Measurements from ENCODE around the gene MRTFA. TPM values are rescaled to one million over a fixed set of nuclear protein-coding genes. Genes with fewer than 3 reads are reported as not detected.

MRTFA gene
- total RNA-seq, result 100 to 1,000 TPM in 1 of 2 donors, 10 to 100 TPM in 1; 71.8 to 129 TPM

DNA sequence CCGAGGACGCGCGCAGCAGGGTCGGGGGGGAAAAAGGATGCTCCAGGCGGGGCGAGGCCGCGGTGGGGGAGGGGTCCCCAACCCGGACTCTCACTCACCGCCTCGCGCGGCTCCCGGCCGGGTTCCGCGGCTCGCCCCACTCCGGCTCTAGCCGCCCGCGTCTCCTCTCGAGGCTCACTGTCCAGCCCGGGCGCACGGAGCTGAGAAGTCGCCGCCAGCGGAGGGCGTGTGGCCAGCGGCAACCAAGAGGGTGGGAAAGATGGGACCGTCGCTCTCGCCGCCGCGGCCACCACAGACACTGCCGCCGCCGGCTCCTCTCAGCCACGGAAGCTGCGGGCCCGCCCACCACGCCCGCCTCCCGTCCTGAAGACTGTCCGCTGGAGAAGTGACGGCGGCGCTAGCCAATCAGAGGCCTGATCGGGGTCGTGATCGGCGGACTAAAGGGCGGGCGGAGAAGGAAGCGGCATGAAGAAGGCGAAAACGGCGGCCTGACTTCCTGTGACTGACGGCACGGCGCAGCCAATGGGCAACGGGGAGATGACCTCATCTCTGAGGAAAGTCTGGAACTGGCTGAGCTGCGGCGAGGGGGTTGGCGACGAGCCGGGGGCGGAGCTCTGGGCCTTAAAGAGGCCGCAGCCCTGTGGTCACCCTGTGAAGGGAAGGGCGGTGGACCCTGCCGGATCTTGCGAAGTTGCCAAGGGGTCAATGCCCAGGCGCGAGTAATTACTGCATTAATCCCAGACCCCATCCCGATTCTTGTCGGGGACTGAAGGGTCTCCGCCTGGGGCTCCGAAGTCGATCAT lies at the start of gene MRTFA:
Gene MRTFA, minus strand, starts transcription at position 340 of the 803 bp plus-strand sequence.
- TF ChIP-seq, protein P1, sequence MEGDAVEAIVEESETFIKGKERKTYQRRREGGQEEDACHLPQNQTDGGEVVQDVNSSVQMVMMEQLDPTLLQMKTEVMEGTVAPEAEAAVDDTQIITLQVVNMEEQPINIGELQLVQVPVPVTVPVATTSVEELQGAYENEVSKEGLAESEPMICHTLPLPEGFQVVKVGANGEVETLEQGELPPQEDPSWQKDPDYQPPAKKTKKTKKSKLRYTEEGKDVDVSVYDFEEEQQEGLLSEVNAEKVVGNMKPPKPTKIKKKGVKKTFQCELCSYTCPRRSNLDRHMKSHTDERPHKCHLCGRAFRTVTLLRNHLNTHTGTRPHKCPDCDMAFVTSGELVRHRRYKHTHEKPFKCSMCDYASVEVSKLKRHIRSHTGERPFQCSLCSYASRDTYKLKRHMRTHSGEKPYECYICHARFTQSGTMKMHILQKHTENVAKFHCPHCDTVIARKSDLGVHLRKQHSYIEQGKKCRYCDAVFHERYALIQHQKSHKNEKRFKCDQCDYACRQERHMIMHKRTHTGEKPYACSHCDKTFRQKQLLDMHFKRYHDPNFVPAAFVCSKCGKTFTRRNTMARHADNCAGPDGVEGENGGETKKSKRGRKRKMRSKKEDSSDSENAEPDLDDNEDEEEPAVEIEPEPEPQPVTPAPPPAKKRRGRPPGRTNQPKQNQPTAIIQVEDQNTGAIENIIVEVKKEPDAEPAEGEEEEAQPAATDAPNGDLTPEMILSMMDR (IDR thresholded peaks at IDR 0.05), result no peak
- DNase-seq (ENCODE audit: low spot score) (peak; percentile 99), ATAC-seq (ENCODE audit: insufficient number of reproducible peaks, low FRiP score, low read depth) (peak; percentile 98)
- Histone ChIP-seq H3K36me3 (no peaks in the 10 kb centered on the region), H3K27me3 (replicated peaks; ENCODE audit: insufficient read depth) (no peaks in the 10 kb centered on the region), H3K27ac (peak within 1 kb of the TSS; percentile 92 to 93), H3K9me3 (no peaks in the 10 kb centered on the region), H3K4me3 (peak within 1 kb of the TSS; percentile 95), H3K4me1 (ENCODE audit: control insufficient read depth in 1 of 2, low read depth in 2 of 2) (peaks cover 18 to 44% of the 10 kb centered on the region in 2 donors)

DNA sequence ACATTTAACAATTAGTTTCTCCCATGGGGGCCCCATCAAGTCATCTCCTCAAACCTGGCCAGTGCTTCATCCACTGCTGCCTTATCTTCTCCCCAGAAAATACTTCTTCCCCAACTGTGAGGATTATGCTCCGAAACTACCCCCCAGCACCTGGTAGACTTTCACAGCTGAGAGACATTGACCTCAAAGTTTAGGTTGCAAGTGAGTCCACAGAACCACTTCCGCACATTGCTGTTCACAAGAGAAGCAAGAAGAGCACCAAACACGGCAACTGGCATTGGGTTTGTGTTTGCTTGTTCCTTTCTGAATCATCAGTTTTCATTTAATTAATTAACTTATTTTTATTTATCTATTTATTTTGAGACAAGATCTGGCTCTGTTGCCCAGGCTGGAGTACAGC lies 48.9 kb upstream of the MRTFA start:
- TF ChIP-seq, protein P1 (IDR thresholded peaks at IDR 0.05), result no peak
- peaks cover 0 to 3% of the 10 kb centered on the region in 2 donors for H3K4me1 ChIP-seq (ENCODE audit: control insufficient read depth in 1 of 2, low read depth in 2 of 2)
- no peak for DNase-seq (ENCODE audit: low spot score)
- no peaks in the 10 kb centered on the region for H3K27me3 ChIP-seq (replicated peaks; ENCODE audit: insufficient read depth)
- H3K36me3 ChIP-seq, result no peaks in the 10 kb centered on the region
- ATAC-seq (ENCODE audit: insufficient number of reproducible peaks, low FRiP score, low read depth), result no peak
- no peaks in the 10 kb centered on the region for H3K9me3 ChIP-seq
- no peak overlapping the region for H3K27ac ChIP-seq
- no peak overlapping the region for H3K4me3 ChIP-seq

DNA sequence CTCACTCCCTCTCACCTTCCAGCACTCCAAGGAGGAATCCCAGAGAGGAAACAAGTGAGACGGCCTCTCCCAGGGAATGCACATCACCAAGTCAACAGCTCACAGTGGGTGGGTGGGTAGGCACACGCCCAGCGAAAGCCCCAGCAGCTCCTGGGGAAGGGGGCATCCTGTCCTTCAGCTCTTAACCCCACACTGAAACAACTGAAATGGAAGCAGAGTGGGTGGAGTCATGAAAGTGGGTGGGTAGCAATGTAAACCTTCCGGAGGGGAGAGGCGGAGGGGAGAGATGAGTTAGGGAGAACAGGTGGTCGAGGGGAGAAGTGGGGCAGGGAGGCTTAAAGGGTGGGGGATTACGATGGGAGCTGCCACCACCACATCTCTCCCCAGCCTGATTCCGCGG lies 48.2 kb upstream of the MRTFA start:
- Histone ChIP-seq H3K27me3 (replicated peaks; ENCODE audit: insufficient read depth) (no peaks in the 10 kb centered on the region), H3K27ac (no peak overlapping the region), H3K9me3 (no peaks in the 10 kb centered on the region), H3K4me3 (no peak overlapping the region), H3K4me1 (ENCODE audit: control insufficient read depth in 1 of 2, low read depth in 2 of 2) (peaks cover 3% of the 10 kb centered on the region in 2 donors), H3K36me3 (no peaks in the 10 kb centered on the region)
- TF ChIP-seq, protein P1 (IDR thresholded peaks at IDR 0.05), result no peak
- no peak for ATAC-seq (ENCODE audit: insufficient number of reproducible peaks, low FRiP score, low read depth)
- DNase-seq (ENCODE audit: low spot score), result no peak

DNA sequence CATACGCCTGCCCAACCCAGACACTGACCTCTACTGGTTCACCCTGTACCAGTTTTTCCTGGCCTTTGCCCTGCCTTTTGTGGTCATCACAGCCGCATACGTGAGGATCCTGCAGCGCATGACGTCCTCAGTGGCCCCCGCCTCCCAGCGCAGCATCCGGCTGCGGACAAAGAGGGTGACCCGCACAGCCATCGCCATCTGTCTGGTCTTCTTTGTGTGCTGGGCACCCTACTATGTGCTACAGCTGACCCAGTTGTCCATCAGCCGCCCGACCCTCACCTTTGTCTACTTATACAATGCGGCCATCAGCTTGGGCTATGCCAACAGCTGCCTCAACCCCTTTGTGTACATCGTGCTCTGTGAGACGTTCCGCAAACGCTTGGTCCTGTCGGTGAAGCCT lies 44.9 kb upstream of the MRTFA start:
- ATAC-seq (ENCODE audit: insufficient number of reproducible peaks, low FRiP score, low read depth), result no peak

DNA sequence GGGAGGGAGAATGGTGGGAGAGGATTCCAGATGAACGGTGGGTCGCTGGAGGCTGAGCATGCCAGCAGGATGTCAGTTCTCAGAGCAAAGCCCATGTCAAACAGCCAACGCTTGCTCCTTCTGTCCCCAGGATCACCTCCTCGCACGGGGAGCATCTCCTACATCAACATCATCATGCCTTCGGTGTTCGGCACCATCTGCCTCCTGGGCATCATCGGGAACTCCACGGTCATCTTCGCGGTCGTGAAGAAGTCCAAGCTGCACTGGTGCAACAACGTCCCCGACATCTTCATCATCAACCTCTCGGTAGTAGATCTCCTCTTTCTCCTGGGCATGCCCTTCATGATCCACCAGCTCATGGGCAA lies 44.3 kb upstream of the MRTFA start:
- Histone ChIP-seq H3K9me3 (no peaks in the 10 kb centered on the region), H3K27ac (no peak overlapping the region), H3K4me1 (ENCODE audit: control insufficient read depth in 1 of 2, low read depth in 2 of 2) (peaks cover 7 to 14% of the 10 kb centered on the region in 2 donors), H3K36me3 (no peaks in the 10 kb centered on the region), H3K27me3 (replicated peaks; ENCODE audit: insufficient read depth) (no peaks in the 10 kb centered on the region), H3K4me3 (no peak overlapping the region)
- ATAC-seq (ENCODE audit: insufficient number of reproducible peaks, low FRiP score, low read depth) (no peak), DNase-seq (ENCODE audit: low spot score) (no peak)
- TF ChIP-seq, protein P1 (IDR thresholded peaks at IDR 0.05), result no peak

More for the DNA sequence above, 44.9 kb upstream of the MRTFA start:
- Histone ChIP-seq H3K36me3 (no peaks in the 10 kb centered on the region), H3K9me3 (no peaks in the 10 kb centered on the region), H3K4me3 (no peak overlapping the region), H3K27me3 (replicated peaks; ENCODE audit: insufficient read depth) (no peaks in the 10 kb centered on the region), H3K4me1 (ENCODE audit: control insufficient read depth in 1 of 2, low read depth in 2 of 2) (peaks cover 7 to 14% of the 10 kb centered on the region in 2 donors), H3K27ac (no peak overlapping the region)
- no peak for DNase-seq (ENCODE audit: low spot score)
- TF ChIP-seq, protein P1 (IDR thresholded peaks at IDR 0.05), result no peak

All from thoracic aorta (tissue), 2 donors.